Muscle layer of duodenum (tissue), 2 donors: ENCODE results near the gene CDK9.

Experiments used
- H3K27ac ChIP-seq: one replicate; pipeline ENCODE4 v1.7.0; 2013; ENCODE audit warnings: mild to moderate bottlenecking, low read length
- H3K27me3 ChIP-seq: one replicate; pipeline ENCODE4 v1.7.0; 2013; ENCODE audit warnings: low read depth, mild to moderate bottlenecking, control low read depth, low read length
- H3K36me3 ChIP-seq, 2 donors: one replicate each; pipeline ENCODE4 v1.7.0; 2013; ENCODE audit warnings: low read length in 2 of 2, control low read depth in 1 of 2, mild to moderate bottlenecking in 1 of 2; ENCODE audit not compliant: insufficient read depth in 2 of 2, control insufficient read depth in 1 of 2
- H3K4me1 ChIP-seq, 2 donors: one replicate each; pipeline ENCODE4 v1.7.0; 2013; ENCODE audit warnings: low read length in 2 of 2, mild to moderate bottlenecking in 2 of 2, control low read depth in 1 of 2, moderate library complexity in 1 of 2; ENCODE audit not compliant: insufficient read depth in 2 of 2, control insufficient read depth in 1 of 2
- H3K4me3 ChIP-seq, 2 donors: one replicate each; pipeline ENCODE4 v1.7.0; 2013; ENCODE audit warnings: low read length in 2 of 2, low read depth in 1 of 2, mild to moderate bottlenecking in 1 of 2
- H3K9me3 ChIP-seq, 2 donors: one replicate each; pipeline ENCODE4 v1.7.0; 2013; ENCODE audit warnings: low read length in 2 of 2, control low read depth in 1 of 2, mild to moderate bottlenecking in 1 of 2; ENCODE audit not compliant: control insufficient read depth in 1 of 2
- donor health status: healthy.

The CDK9 gene

DNA sequence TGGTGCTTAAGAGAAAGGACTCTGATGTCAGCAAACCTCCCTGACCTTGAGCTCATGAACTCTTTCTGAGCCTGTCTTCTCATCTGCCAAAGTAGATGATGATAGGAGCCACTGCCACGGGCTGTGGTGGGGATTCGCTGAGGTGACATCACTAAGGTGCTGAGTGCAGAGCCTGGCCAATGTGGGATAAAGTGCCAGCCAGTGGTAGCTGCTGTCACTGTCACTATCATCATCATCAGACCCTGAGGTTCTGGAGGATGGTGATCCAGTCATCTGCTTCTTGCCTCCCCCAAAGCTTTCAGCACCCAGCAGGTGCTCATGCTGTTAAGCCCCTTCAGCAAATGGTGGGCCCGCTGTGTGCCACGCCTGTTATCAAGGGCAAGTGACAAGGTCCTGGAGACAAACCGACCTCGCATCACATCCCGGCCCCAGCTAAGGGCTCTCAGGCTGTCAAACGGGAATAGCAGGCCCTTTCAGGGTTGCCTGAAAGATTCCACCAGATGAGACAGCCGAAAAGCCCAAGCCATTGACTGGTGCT lies 23.2 kb downstream of the CDK9 start:
- H3K4me1 ChIP-seq = peaks cover 0 to 13% of the 10 kb centered on the region in 2 donors
- no peak overlapping the region for H3K27ac ChIP-seq
- H3K36me3 ChIP-seq = peaks cover 27 to 46% of the 10 kb centered on the region in 2 donors
- H3K9me3 ChIP-seq = no peaks in the 10 kb centered on the region
- no peak overlapping the region for H3K4me3 ChIP-seq
- H3K27me3 ChIP-seq = no peaks in the 10 kb centered on the region

DNA sequence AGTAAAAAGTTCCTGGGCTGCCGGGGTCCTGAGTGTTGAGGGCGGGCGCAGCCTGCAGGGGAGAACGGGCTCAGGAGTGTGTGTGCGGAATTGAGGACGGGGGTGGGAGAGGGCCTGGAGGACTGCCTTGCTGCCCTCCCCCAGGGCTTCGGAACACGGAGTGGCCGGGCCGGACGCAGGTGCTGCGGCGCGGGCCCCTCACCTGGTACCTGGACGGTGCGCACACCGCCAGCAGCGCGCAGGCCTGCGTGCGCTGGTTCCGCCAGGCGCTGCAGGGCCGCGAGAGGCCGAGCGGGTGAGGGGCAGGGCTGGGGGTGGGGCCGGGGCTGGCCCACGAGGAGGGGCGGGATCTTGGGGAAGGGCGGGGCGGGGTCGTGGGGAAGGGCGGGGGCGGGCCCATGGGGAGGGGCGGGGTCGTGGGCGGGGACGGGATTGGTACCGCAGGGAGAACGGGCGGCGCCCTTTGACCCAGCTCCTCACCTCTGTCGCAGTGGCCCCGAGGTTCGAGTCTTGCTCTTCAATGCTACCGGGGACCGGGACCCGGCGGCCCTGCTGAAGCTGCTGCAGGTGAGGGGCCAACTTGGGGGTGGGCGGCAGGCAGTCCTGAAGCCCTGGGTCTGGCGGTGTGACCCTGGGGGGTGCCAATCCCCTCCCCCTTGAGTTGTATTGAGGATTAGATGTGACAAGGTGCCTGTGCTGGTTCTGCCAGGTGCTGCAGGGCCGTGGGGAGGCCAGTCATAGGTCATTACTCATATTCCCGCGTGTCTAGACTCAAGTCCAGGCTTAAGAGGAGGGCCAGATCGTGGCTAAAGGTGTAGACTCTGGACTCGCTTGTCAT lies 23.9 kb downstream of the CDK9 start:
- Histone ChIP-seq H3K4me1 (peaks cover 0 to 6% of the 10 kb centered on the region in 2 donors), H3K36me3 (peaks cover 27 to 47% of the 10 kb centered on the region in 2 donors), H3K9me3 (no peaks in the 10 kb centered on the region), H3K27ac (no peak overlapping the region), H3K4me3 (no peak overlapping the region), H3K27me3 (no peaks in the 10 kb centered on the region)

DNA sequence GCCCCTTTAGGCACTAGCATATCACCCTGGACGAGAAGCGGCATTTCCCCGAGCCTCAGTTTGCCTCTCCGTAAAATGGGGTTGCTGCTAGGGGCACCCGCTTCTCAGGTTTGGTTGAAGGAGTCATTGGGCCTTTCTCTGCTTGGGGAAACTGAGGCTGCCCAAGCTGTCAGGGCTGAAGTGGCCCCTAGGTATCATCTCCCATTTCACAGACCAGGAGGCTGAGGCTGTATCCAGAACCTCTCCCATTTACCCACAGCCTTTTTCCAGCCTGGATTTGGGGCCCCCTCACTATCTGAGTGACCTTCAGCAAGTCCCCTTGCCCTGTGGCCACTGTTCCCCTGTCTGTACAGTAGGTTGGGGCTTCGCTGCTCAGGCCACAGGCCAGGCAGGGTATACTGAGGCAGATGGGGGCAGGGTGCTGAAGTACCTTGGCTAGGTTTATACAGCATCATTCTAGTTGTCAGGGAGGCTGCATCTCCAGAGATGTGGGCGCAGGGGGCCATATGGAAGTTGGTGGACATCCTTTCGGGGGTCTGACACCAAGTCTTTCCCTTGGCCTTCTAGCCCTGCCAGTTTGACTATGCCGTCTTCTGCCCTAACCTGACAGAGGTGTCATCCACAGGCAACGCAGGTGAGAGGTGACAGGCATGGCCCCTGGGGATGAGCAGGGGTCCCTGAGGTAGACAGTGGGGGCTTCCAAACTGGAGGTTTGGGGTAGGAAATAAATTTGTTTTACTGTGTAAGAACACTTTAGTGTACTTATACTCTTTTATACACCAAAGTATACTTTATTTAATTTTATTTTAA lies 24.7 kb downstream of the CDK9 start:
- Histone ChIP-seq H3K27me3 (no peaks in the 10 kb centered on the region), H3K4me1 (peaks cover 0 to 4% of the 10 kb centered on the region in 2 donors), H3K9me3 (no peaks in the 10 kb centered on the region), H3K4me3 (no peak overlapping the region), H3K36me3 (peaks cover 27 to 53% of the 10 kb centered on the region in 2 donors), H3K27ac (no peak overlapping the region)

DNA sequence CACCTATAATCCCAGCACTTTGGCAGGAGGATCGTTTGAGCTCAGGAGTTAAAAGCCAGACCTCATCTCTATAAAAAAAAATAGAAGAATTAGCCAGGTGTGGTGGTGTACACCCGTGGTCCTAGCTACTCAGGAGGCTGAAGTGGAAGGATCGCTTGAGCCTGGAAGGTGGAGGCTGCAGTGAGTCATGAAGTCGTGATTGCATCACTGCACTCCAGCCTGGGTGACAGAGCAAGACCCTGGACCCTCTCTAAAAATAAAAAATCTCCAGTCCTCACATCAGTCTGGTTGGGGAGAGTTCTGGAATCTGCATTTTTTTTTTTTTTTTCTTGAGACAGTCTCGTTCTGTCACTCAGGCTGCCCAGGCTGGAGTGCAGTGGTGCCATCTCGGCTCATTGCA lies 26.2 kb downstream of the CDK9 start:
- Histone ChIP-seq H3K27ac (no peak overlapping the region), H3K4me3 (no peak overlapping the region), H3K27me3 (no peaks in the 10 kb centered on the region), H3K9me3 (no peaks in the 10 kb centered on the region), H3K36me3 (peaks cover 30 to 64% of the 10 kb centered on the region in 2 donors), H3K4me1 (peaks cover 0 to 4% of the 10 kb centered on the region in 2 donors)

DNA sequence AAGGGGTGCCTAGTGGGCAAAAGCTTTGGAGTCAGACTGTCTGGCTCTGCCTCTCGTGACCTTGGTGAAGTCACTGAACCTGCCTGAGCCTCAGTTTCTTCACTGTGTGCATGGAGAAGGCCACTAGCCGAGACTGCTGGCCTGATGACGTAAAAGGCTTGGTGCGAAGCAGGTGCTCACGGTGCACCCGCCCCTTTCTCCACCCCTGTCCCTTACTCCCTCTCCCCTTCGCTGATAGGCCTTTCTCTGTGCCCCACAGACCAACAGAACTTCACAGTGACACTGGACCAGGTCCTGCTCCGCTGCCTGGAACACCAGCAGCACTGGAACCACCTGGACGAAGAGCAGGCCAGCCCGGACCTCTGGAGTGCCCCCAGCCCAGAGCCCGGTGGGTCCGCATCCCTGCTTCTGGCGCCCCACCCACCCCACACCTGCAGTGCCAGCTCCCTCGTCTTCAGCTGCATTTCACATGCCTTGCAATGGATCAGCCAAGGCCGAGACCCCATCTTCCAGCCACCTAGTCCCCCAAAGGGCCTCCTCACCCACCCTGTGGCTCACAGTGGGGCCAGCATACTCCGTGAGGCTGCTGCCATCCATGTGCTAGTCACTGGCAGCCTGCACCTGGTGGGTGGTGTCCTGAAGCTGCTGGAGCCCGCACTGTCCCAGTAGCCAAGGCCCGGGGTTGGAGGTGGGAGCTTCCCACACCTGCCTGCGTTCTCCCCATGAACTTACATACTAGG lies 27.3 kb downstream of the CDK9 start:
- Histone ChIP-seq H3K36me3 (peaks cover 23 to 65% of the 10 kb centered on the region in 2 donors), H3K27me3 (no peaks in the 10 kb centered on the region), H3K4me1 (peaks cover 0 to 4% of the 10 kb centered on the region in 2 donors), H3K4me3 (no peak overlapping the region), H3K27ac (no peak overlapping the region), H3K9me3 (no peaks in the 10 kb centered on the region)

DNA sequence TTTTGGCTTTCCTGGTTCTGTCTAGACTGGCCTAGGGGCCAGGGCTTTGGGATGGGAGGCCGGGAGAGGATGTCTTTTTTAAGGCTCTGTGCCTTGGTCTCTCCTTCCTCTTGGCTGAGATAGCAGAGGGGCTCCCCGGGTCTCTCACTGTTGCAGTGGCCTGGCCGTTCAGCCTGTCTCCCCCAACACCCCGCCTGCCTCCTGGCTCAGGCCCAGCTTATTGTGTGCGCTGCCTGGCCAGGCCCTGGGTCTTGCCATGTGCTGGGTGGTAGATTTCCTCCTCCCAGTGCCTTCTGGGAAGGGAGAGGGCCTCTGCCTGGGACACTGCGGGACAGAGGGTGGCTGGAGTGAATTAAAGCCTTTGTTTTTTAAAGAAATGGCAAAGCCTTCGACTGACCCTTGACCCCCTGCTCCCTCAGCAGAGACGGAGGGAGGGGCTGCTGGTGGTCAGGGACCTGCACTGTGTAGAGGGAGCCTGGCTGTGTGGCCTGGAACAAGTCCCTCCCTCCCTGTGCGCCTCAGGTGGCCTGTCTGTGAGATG lies 27.9 kb downstream of the CDK9 start:
- H3K4me1 ChIP-seq = peaks cover 0 to 4% of the 10 kb centered on the region in 2 donors
- no peaks in the 10 kb centered on the region for H3K27me3 ChIP-seq
- no peak overlapping the region for H3K4me3 ChIP-seq
- peaks cover 19 to 64% of the 10 kb centered on the region in 2 donors for H3K36me3 ChIP-seq
- H3K27ac ChIP-seq = no peak overlapping the region
- no peaks in the 10 kb centered on the region for H3K9me3 ChIP-seq

DNA sequence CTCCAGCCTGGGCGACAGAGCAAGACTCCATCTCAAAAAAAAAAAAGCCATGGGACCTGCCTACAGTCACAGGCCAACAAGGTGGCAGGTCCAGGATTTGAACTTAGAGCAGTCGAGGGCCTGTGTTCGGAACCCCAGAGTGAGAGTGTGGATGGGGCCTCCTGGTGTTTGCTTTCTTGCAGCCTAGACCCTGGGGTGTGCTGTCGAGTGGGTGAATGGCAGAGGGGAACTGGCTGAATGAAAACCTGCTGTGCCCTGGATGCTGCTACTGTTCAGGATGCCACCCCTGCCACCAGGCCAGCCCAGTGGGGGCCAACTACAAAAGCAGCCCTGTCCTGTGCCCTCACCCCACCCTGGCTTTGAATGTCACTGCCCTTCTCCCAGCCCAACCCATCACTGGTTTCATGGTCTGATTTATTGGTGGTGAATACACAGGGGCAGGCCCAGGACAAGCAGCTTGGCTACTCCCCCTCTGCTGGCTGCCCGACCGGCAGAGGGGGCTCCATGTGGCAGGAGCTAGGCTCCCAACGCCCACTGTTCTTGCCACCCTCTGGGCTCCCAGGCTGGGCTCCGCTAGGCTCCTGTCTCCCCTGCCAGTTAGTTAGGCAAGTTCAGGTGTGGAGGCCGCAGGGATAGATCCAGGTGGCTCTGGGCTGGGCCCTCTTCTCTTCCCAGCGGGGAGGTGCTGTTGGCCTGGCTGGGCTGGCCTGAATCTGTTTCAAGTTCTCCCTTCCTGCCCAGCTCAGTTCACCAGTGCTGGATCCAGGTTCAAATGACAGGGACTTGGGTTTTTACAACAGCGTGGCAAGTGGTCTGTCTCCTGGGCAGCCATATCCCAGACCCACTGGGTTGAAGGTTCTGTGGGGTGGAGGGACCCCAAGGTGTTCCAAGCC lies 29.0 kb downstream of the CDK9 start:
- Histone ChIP-seq H3K4me3 (no peak overlapping the region), H3K27me3 (no peaks in the 10 kb centered on the region), H3K36me3 (peaks cover 25 to 68% of the 10 kb centered on the region in 2 donors), H3K9me3 (no peaks in the 10 kb centered on the region), H3K27ac (no peak overlapping the region), H3K4me1 (no peaks in the 10 kb centered on the region)

DNA sequence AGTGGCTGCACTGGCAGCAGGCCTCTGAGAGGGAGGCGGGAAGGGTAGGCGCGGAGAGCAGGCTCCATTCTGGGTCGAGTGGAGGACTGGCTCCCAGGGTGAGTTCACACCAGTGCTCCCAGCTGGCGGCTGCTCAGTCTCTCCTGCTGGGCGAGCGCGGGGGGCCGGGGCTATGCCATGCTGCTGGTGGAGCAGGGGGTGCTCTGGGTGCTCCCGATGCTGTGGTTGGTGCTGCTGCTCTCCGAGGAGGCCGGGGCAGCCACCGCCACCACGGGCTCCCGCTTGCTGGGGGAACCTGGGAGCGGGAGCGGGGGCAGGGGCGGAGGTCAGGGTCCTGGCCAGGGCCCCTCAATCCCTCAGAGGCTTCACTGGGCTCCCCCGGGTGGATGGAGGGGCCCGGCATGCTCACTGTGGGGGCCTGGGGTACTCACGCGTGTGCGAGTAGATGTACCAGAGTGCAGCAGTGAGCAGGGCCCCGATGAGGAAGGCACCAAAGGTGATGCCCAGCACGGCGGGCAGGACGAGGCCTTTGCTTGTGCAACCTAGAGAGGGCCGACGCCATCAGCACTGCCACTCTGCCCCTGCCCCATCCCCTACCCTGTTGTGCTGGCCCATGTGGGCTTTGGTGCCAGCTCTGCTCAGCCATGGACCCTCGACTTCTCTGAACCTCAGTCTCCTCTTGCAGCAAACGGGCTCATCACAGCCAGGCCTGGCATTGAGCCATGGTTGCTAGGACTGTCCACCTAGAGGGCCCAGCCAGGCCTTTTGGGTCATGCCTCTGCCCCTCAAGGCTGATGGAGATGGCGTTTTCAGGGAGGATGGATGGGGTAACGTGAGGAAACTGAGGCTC lies 29.9 kb downstream of the CDK9 start:
- no peak overlapping the region for H3K27ac ChIP-seq
- H3K27me3 ChIP-seq = no peaks in the 10 kb centered on the region
- no peaks in the 10 kb centered on the region for H3K4me1 ChIP-seq
- no peaks in the 10 kb centered on the region for H3K9me3 ChIP-seq
- H3K36me3 ChIP-seq = peaks cover 26 to 70% of the 10 kb centered on the region in 2 donors
- H3K4me3 ChIP-seq = no peak overlapping the region

DNA sequence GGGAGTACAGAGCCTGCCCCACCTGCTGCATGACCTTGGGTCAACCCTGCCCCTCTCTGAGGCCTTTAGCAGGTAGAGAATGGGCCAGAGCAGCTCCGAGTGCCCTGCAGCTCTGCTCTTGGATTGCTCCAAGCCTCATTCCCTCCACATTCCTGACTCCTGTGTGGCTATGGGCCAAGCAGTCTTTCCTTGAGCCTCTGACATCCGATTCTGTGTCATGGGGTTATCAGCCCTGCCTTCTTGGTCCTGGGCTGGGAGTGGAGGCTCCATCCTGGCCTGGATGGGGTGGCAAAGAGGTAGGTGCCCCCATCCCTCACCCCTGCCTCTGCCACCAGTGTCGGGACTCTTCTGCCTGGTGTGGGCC lies 30.5 kb downstream of the CDK9 start:
- peaks cover 26 to 74% of the 10 kb centered on the region in 2 donors for H3K36me3 ChIP-seq
- H3K27ac ChIP-seq = no peak overlapping the region

More for the DNA sequence above, 30.5 kb downstream of the CDK9 start:
- H3K4me3 ChIP-seq = no peak overlapping the region
- H3K27me3 ChIP-seq = no peaks in the 10 kb centered on the region
- no peaks in the 10 kb centered on the region for H3K4me1 ChIP-seq
- no peaks in the 10 kb centered on the region for H3K9me3 ChIP-seq
